ENCODE measurements around the gene NEUROD6. TPM values are rescaled to one million over a fixed set of nuclear protein-coding genes. Genes with fewer than 3 reads are reported as not detected.
A peak's percentile ranks its signal among the peaks of the same experiment; 100 is the strongest.

Gene NEUROD6
- total and polyA plus RNA-seq, 9 donors, result 0.04 to 0.21 (median 0.09) TPM; not detected in 3

GRCh38 chr7:31362401-31362800, 21.9 kb upstream of the NEUROD6 start:
- H3K27ac ChIP-seq (ENCODE audit: low read length), result no peak overlapping the region
- no peaks in the 10 kb centered on the region for H3K27me3 ChIP-seq (ENCODE audit: control insufficient read depth, insufficient read depth, low read length)
- no CpG with 5 or more reads among the region's 1 CpG for WGBS (ENCODE audit: insufficient coverage)
- H3K36me3 ChIP-seq (ENCODE audit: control insufficient read depth, insufficient read depth, low read length), result no peaks in the 10 kb centered on the region
- no peak for DNase-seq
- no peak overlapping the region for H3K4me3 ChIP-seq (ENCODE audit: low read length)
- H3K4me1 ChIP-seq (ENCODE audit: control insufficient read depth, insufficient read depth, low read length), result no peaks in the 10 kb centered on the region
- H3K9me3 ChIP-seq (replicated peaks; ENCODE audit: control insufficient read depth, low read depth, low read length), result no peaks in the 10 kb centered on the region

GRCh38 chr7:31358467-31358866, 17.9 kb upstream of the NEUROD6 start:
- 48% methylated on average over 3 of the region's 3 CpGs for WGBS (ENCODE audit: insufficient coverage)
- H3K4me1 ChIP-seq (ENCODE audit: control insufficient read depth, insufficient read depth, low read length), result no peaks in the 10 kb centered on the region
- H3K27ac ChIP-seq (ENCODE audit: low read length), result no peak overlapping the region
- no peak overlapping the region for H3K4me3 ChIP-seq (ENCODE audit: low read length)
- DNase-seq, result no peak
- no peaks in the 10 kb centered on the region for H3K9me3 ChIP-seq (replicated peaks; ENCODE audit: control insufficient read depth, low read depth, low read length)
- H3K27me3 ChIP-seq (ENCODE audit: control insufficient read depth, insufficient read depth, low read length), result no peaks in the 10 kb centered on the region
- no peaks in the 10 kb centered on the region for H3K36me3 ChIP-seq (ENCODE audit: control insufficient read depth, insufficient read depth, low read length)

- Histone ChIP-seq H3K9me3 (replicated peaks; ENCODE audit: control insufficient read depth, low read depth, low read length) (no peaks in the 10 kb centered on the region), H3K4me3 (ENCODE audit: low read length) (no peak overlapping the region), H3K27me3 (ENCODE audit: control insufficient read depth, insufficient read depth, low read length) (peaks cover 3% of the 10 kb centered on the region), H3K27ac (ENCODE audit: low read length) (no peak overlapping the region), H3K4me1 (ENCODE audit: control insufficient read depth, insufficient read depth, low read length) (no peaks in the 10 kb centered on the region), H3K36me3 (ENCODE audit: control insufficient read depth, insufficient read depth, low read length) (no peaks in the 10 kb centered on the region)
- 49% methylated on average over 5 of the region's 5 CpGs for WGBS (ENCODE audit: insufficient coverage)
- DNase-seq, result peak; percentile 49
Observed at GRCh38 chr7:31345421-31345820, 4.9 kb upstream of the NEUROD6 start.

GRCh38 chr7:31343516-31344305, 3.2 kb upstream of the NEUROD6 start:
- DNase-seq, result no peak
- peaks cover 5% of the 10 kb centered on the region for H3K27me3 ChIP-seq (ENCODE audit: control insufficient read depth, insufficient read depth, low read length)
- no peak overlapping the region for H3K27ac ChIP-seq (ENCODE audit: low read length)
- H3K9me3 ChIP-seq (replicated peaks; ENCODE audit: control insufficient read depth, low read depth, low read length), result no peaks in the 10 kb centered on the region
- WGBS (ENCODE audit: insufficient coverage), result no CpG with 5 or more reads among the region's 3 CpGs
- H3K4me1 ChIP-seq (ENCODE audit: control insufficient read depth, insufficient read depth, low read length), result no peaks in the 10 kb centered on the region
- H3K36me3 ChIP-seq (ENCODE audit: control insufficient read depth, insufficient read depth, low read length), result no peaks in the 10 kb centered on the region
- no peak overlapping the region for H3K4me3 ChIP-seq (ENCODE audit: low read length)

- Histone ChIP-seq H3K9me3 (replicated peaks; ENCODE audit: control insufficient read depth, low read depth, low read length) (no peaks in the 10 kb centered on the region), H3K27ac (ENCODE audit: low read length) (no peak overlapping the region), H3K36me3 (ENCODE audit: control insufficient read depth, insufficient read depth, low read length) (no peaks in the 10 kb centered on the region), H3K4me3 (ENCODE audit: low read length) (no peak overlapping the region), H3K4me1 (ENCODE audit: control insufficient read depth, insufficient read depth, low read length) (peaks cover 9% of the 10 kb centered on the region), H3K27me3 (ENCODE audit: control insufficient read depth, insufficient read depth, low read length) (peaks cover 19% of the 10 kb centered on the region)
- 67% methylated on average over 4 of the region's 5 CpGs for WGBS (ENCODE audit: insufficient coverage)
- DNase-seq, result no peak
Observed at GRCh38 chr7:31341141-31341540, 615 bp upstream of the NEUROD6 start.

GRCh38 chr7:31340051-31340450, 475 bp downstream of the NEUROD6 start:
- peak; percentile 19 for DNase-seq
- Histone ChIP-seq H3K4me1 (ENCODE audit: control insufficient read depth, insufficient read depth, low read length) (peaks cover 15% of the 10 kb centered on the region), H3K9me3 (replicated peaks; ENCODE audit: control insufficient read depth, low read depth, low read length) (no peaks in the 10 kb centered on the region), H3K27ac (ENCODE audit: low read length) (no peak overlapping the region), H3K36me3 (ENCODE audit: control insufficient read depth, insufficient read depth, low read length) (no peaks in the 10 kb centered on the region), H3K27me3 (ENCODE audit: control insufficient read depth, insufficient read depth, low read length) (peaks cover 29% of the 10 kb centered on the region), H3K4me3 (ENCODE audit: low read length) (no peak overlapping the region)
- 82% methylated on average over 2 of the region's 5 CpGs for WGBS (ENCODE audit: insufficient coverage)

- DNase-seq, result peak; percentile 53
- Histone ChIP-seq H3K9me3 (replicated peaks; ENCODE audit: control insufficient read depth, low read depth, low read length) (no peaks in the 10 kb centered on the region), H3K27me3 (ENCODE audit: control insufficient read depth, insufficient read depth, low read length) (peaks cover 29% of the 10 kb centered on the region), H3K27ac (ENCODE audit: low read length) (peak overlapping the region; percentile 15), H3K4me1 (ENCODE audit: control insufficient read depth, insufficient read depth, low read length) (peaks cover 15% of the 10 kb centered on the region), H3K4me3 (ENCODE audit: low read length) (no peak overlapping the region), H3K36me3 (ENCODE audit: control insufficient read depth, insufficient read depth, low read length) (no peaks in the 10 kb centered on the region)
- 23% methylated on average over 12 of the region's 14 CpGs for WGBS (ENCODE audit: insufficient coverage)
Observed at GRCh38 chr7:31338706-31339105, 1.8 kb downstream of the NEUROD6 start.

GRCh38 chr7:31337002-31337565, 3.4 kb downstream of the NEUROD6 start:
- peaks cover 30% of the 10 kb centered on the region for H3K27me3 ChIP-seq (ENCODE audit: control insufficient read depth, insufficient read depth, low read length)
- peaks cover 15% of the 10 kb centered on the region for H3K4me1 ChIP-seq (ENCODE audit: control insufficient read depth, insufficient read depth, low read length)
- H3K27ac ChIP-seq (ENCODE audit: low read length), result peak overlapping the region; percentile 65
- no CpG with 5 or more reads among the region's 9 CpGs for WGBS (ENCODE audit: insufficient coverage)
- H3K9me3 ChIP-seq (replicated peaks; ENCODE audit: control insufficient read depth, low read depth, low read length), result no peaks in the 10 kb centered on the region
- H3K36me3 ChIP-seq (ENCODE audit: control insufficient read depth, insufficient read depth, low read length), result no peaks in the 10 kb centered on the region
- peak overlapping the region; percentile 18 for H3K4me3 ChIP-seq (ENCODE audit: low read length)
- DNase-seq, result peak; percentile 51

GRCh38 chr7:31336202-31337001, 4.1 kb downstream of the NEUROD6 start:
- H3K9me3 ChIP-seq (replicated peaks; ENCODE audit: control insufficient read depth, low read depth, low read length), result no peaks in the 10 kb centered on the region
- peaks cover 15% of the 10 kb centered on the region for H3K4me1 ChIP-seq (ENCODE audit: control insufficient read depth, insufficient read depth, low read length)
- 4% methylated on average over 64 of the region's 71 CpGs for WGBS (ENCODE audit: insufficient coverage)
- peak overlapping the region; percentile 35 for H3K4me3 ChIP-seq (ENCODE audit: low read length)
- peak; percentile 25 for DNase-seq
- peak overlapping the region; percentile 83 for H3K27ac ChIP-seq (ENCODE audit: low read length)
- H3K36me3 ChIP-seq (ENCODE audit: control insufficient read depth, insufficient read depth, low read length), result no peaks in the 10 kb centered on the region
- H3K27me3 ChIP-seq (ENCODE audit: control insufficient read depth, insufficient read depth, low read length), result peaks cover 30% of the 10 kb centered on the region

GRCh38 chr7:31335884-31336201, 4.7 kb downstream of the NEUROD6 start:
- Histone ChIP-seq H3K27ac (ENCODE audit: low read length) (peak overlapping the region; percentile 83), H3K27me3 (ENCODE audit: control insufficient read depth, insufficient read depth, low read length) (peaks cover 30% of the 10 kb centered on the region), H3K4me3 (ENCODE audit: low read length) (peak overlapping the region; percentile 35), H3K4me1 (ENCODE audit: control insufficient read depth, insufficient read depth, low read length) (peaks cover 15% of the 10 kb centered on the region), H3K9me3 (replicated peaks; ENCODE audit: control insufficient read depth, low read depth, low read length) (no peaks in the 10 kb centered on the region), H3K36me3 (ENCODE audit: control insufficient read depth, insufficient read depth, low read length) (no peaks in the 10 kb centered on the region)
- 5% methylated on average over 10 of the region's 12 CpGs for WGBS (ENCODE audit: insufficient coverage)
- no peak for DNase-seq
